Sigmoid colon (tissue), 7 donors: ENCODE data around the gene PELO. TPM values are rescaled to one million over a fixed set of nuclear protein-coding genes. Genes with fewer than 3 reads are reported as not detected.

ENCODE experiments used
- DNase-seq: peaks from one replicate; pipeline ENCODE4 v3.0.0-alpha.2; 2019
- H3K27ac ChIP-seq, 4 donors: fragments of 200-600 bp; sonication (generic); one replicate each; pipeline ENCODE4 v1.5.1; 2016 to 2019; ENCODE audit warnings: mild to moderate bottlenecking in 1 of 4
- H3K27me3 ChIP-seq, 3 donors: fragments of 200-600 bp; sonication (generic); one replicate each; pipeline ENCODE4 v1.5.1; 2019; ENCODE audit warnings: mild to moderate bottlenecking in 1 of 3
- H3K36me3 ChIP-seq, 4 donors: fragments of 200-600 bp; sonication (generic); one replicate each; pipeline ENCODE4 v1.5.1; 2016 to 2019
- H3K4me1 ChIP-seq, 4 donors: fragments of 200-600 bp; sonication (generic); one replicate each; pipeline ENCODE4 v1.5.1; 2017 to 2019
- H3K4me3 ChIP-seq, 4 donors: fragments of 200-600 bp; sonication (generic); one replicate each; pipeline ENCODE4 v1.5.1; 2017 to 2019; ENCODE audit warnings: mild to moderate bottlenecking in 2 of 4, moderate library complexity in 1 of 4
- H3K9me3 ChIP-seq, 4 donors: fragments of 200-600 bp in 3 of 4; sonication (generic) in 3 of 4; one replicate each; pipeline versions ENCODE4 v1.5.1 to v1.6.1; 2013 to 2019
- CTCF ChIP-seq, 4 experiments: fragments of 450-650 bp in 3 of 4; fragments of 200-600 bp in 1 of 4; IDR thresholded peaks; one replicate each; pipeline ENCODE4 v1.5.1; 2016 to 2019; ENCODE audit warnings: antibody characterized with exemption in 4 of 4, mild to moderate bottlenecking in 3 of 4, moderate library complexity in 2 of 4
- EP300 ChIP-seq, 4 donors: sonication (generic); formaldehyde crosslinking; IDR thresholded peaks; one replicate each; pipeline ENCODE4 v1.6.1; 2017; ENCODE audit warnings: antibody characterized with exemption in 4 of 4
- POLR2A ChIP-seq, 2 donors: fragments of 450-650 bp; IDR thresholded peaks; one replicate each; pipeline ENCODE4 v1.6.1; 2016; ENCODE audit warnings: antibody characterized with exemption in 2 of 2, mild to moderate bottlenecking in 2 of 2, moderate library complexity in 2 of 2
- POLR2AphosphoS5 ChIP-seq, 4 donors: sonication (generic); formaldehyde crosslinking; IDR thresholded peaks; one replicate each; pipeline ENCODE4 v1.6.1; 2017; ENCODE audit warnings: antibody characterized with exemption in 4 of 4
- WGBS, 2 donors: extraction: QIAGEN DNeasy Blood & Tissue Kit; methylation state at CpG; one replicate each; pipeline ENCODE4 v1.1.7; 2013; 5-methylcytosine and 5-hydroxymethylcytosine counted together
- intact Hi-C: fragments of 100-400 bp; cut with DNase I; formaldehyde crosslinking; loops from one replicate; pipeline ENCODE4 v1.15.1; 2023
- polyA plus RNA-seq, 3 donors: library from polyadenylated mRNA; stranded (reverse); fragments of 200-250 nt; gene quantifications; one replicate each; pipeline ENCODE4 v1.2.3, GENCODE V29; 2013
- total RNA-seq, 4 donors: library from RNA; depleted of rRNA; stranded (reverse); fragments of >200 nt; gene quantifications; one replicate each; pipeline ENCODE4 v1.1.0, GENCODE V29; 2016
- donor health status: healthy with polysubstance abuse.
- donor health status: Bipolar disorder and iron deficiency.
- donor health status: healthy.

PELO gene
- total and polyA plus RNA-seq, 7 donors, result 3.9 to 60.1 (median 37.1) TPM

- peak overlapping the region; percentile 91 to 97 (median 95) for H3K27ac ChIP-seq
- peak overlapping the region; percentile 75 to 83 (median 80) for H3K4me3 ChIP-seq
- intact Hi-C loops, result loop anchor here (5.0 kb wide), 2 partner anchors 62 to 73 kb away; no protein-coding TSS in a partner anchor
- no peak for DNase-seq
- H3K4me1 ChIP-seq, result peaks cover 0 to 56% (median 36%) of the 10 kb centered on the region in 4 donors
- TF ChIP-seq EP300 (IDR thresholded peaks at IDR 0.05) (no peak), POLR2AphosphoS5 (IDR thresholded peaks at IDR 0.05) (no peak), CTCF (IDR thresholded peaks at IDR 0.05) (no peak), POLR2A (IDR thresholded peaks at IDR 0.05) (no peak)
- H3K9me3 ChIP-seq, result no peaks in the 10 kb centered on the region
- H3K36me3 ChIP-seq, result no peaks in the 10 kb centered on the region
- WGBS, 2 donors, result 7 to 48% methylated on average over 1 of the region's 1 CpG
- no peaks in the 10 kb centered on the region for H3K27me3 ChIP-seq
Measured at GRCh38 chr5:52789378-52789777, 1.7 kb downstream of the PELO start.

- Histone ChIP-seq H3K27ac (peak overlapping the region; percentile 91 to 97 (median 95)), H3K36me3 (no peaks in the 10 kb centered on the region), H3K4me3 (peak overlapping the region; percentile 75 to 83 (median 80)), H3K27me3 (no peaks in the 10 kb centered on the region), H3K9me3 (no peaks in the 10 kb centered on the region), H3K4me1 (peaks cover 0 to 60% (median 40%) of the 10 kb centered on the region in 4 donors)
- TF ChIP-seq POLR2A (IDR thresholded peaks at IDR 0.05) (no peak), POLR2AphosphoS5 (IDR thresholded peaks at IDR 0.05) (no peak), CTCF (IDR thresholded peaks at IDR 0.05) (no peak), EP300 (IDR thresholded peaks at IDR 0.05) (no peak)
- intact Hi-C loops, result loop anchor here (5.0 kb wide), 2 partner anchors 63 to 72 kb away; no protein-coding TSS in a partner anchor
- 72 to 82% methylated on average over 2 of the region's 2 CpGs for WGBS, 2 donors
- no peak for DNase-seq
Measured at GRCh38 chr5:52789851-52790250, 2.1 kb downstream of the PELO start.

GRCh38 chr5:52791366-52791765 lies 3.6 kb downstream of the PELO start:
- no peaks in the 10 kb centered on the region for H3K27me3 ChIP-seq
- 88 to 92% methylated on average over 1 of the region's 1 CpG for WGBS, 2 donors
- H3K4me3 ChIP-seq, result peak overlapping the region; percentile 75 to 83 (median 80)
- no peak for TF ChIP-seq POLR2AphosphoS5 (IDR thresholded peaks at IDR 0.05)
- H3K27ac ChIP-seq, result peak overlapping the region; percentile 91 to 97 (median 95)
- H3K4me1 ChIP-seq, result peaks cover 0 to 74% (median 54%) of the 10 kb centered on the region in 4 donors
- no peaks in the 10 kb centered on the region for H3K36me3 ChIP-seq
- intact Hi-C loops, result no loop called here
- no peak for DNase-seq
- H3K9me3 ChIP-seq, result no peaks in the 10 kb centered on the region

- intact Hi-C loops, result no loop called here
- Histone ChIP-seq H3K27me3 (no peaks in the 10 kb centered on the region), H3K36me3 (no peaks in the 10 kb centered on the region), H3K27ac (peak overlapping the region; percentile 91 to 97 (median 94)), H3K4me3 (no peak overlapping the region), H3K9me3 (no peaks in the 10 kb centered on the region), H3K4me1 (peaks cover 0 to 97% (median 75%) of the 10 kb centered on the region in 4 donors)
- no peak for DNase-seq
- TF ChIP-seq POLR2AphosphoS5 (IDR thresholded peaks at IDR 0.05) (no peak), EP300 (IDR thresholded peaks at IDR 0.05) (no peak), CTCF (IDR thresholded peaks at IDR 0.05) (no peak), POLR2A (IDR thresholded peaks at IDR 0.05) (no peak)
- WGBS, 2 donors, result 56 to 79% methylated on average over 1 of the region's 1 CpG
Measured at GRCh38 chr5:52794519-52794918, 6.8 kb downstream of the PELO start.

GRCh38 chr5:52796031-52796430 lies 8.3 kb downstream of the PELO start:
- Histone ChIP-seq H3K27me3 (no peaks in the 10 kb centered on the region), H3K4me1 (peaks cover 0 to 96% (median 78%) of the 10 kb centered on the region in 4 donors), H3K27ac (peak overlapping the region; percentile 91 to 97 (median 94)), H3K36me3 (no peaks in the 10 kb centered on the region), H3K4me3 (no peak overlapping the region), H3K9me3 (no peaks in the 10 kb centered on the region)
- intact Hi-C loops, result no loop called here
- TF ChIP-seq POLR2A (IDR thresholded peaks at IDR 0.05), result no peak
- TF ChIP-seq CTCF (IDR thresholded peaks at IDR 0.05), result no peak
- TF ChIP-seq EP300 (IDR thresholded peaks at IDR 0.05), result no peak
- no peak for TF ChIP-seq POLR2AphosphoS5 (IDR thresholded peaks at IDR 0.05)
- no peak for DNase-seq
